Lower lobe of right lung (tissue), 2 donors: ENCODE results near the gene CLN6. TPM values are rescaled to one million over a fixed set of nuclear protein-coding genes. Genes with fewer than 3 reads are reported as not detected.

Experiments
- ATAC-seq, 2 donors: fragments of 200-7000 bp; cut with Tn5 transposase; one replicate each; pipeline ENCODE4 v1.9.1; 2020 to 2022; ENCODE audit warnings: mild to moderate bottlenecking in 2 of 2, moderate library complexity in 2 of 2
- DNase-seq: peaks from one replicate; pipeline ENCODE4 v3.0.0-alpha.2; 2020
- H3K27ac ChIP-seq: fragments of 200-600 bp; one replicate; pipeline ENCODE4 v1.8.0; 2022
- H3K27me3 ChIP-seq: fragments of 200-600 bp; one replicate; pipeline ENCODE4 v1.8.0; 2022; ENCODE audit warnings: low read depth
- H3K36me3 ChIP-seq: fragments of 200-600 bp; one replicate; pipeline ENCODE4 v1.8.0; 2022; ENCODE audit warnings: mild to moderate bottlenecking
- H3K4me1 ChIP-seq: fragments of 200-600 bp; one replicate; pipeline ENCODE4 v1.8.0; 2022
- H3K4me3 ChIP-seq: fragments of 200-600 bp; one replicate; pipeline ENCODE4 v1.8.0; 2022; ENCODE audit warnings: mild to moderate bottlenecking
- H3K9me3 ChIP-seq: fragments of 200-600 bp; one replicate; pipeline ENCODE4 v1.8.0; 2022
- intact Hi-C: fragments of 100-400 bp; cut with DNase I; formaldehyde crosslinking; loops from one replicate; pipeline ENCODE4 v1.11.0; 2022
- total RNA-seq: library from RNA; stranded (reverse); fragmentation: NEBNext Ultra II Directional; extraction: Animal tissue kit (Norgen Biotek cat#: 25700); gene quantifications from one replicate; pipeline ENCODE4 v1.2.1, GENCODE V29; 2021
- TF ChIP-seq, protein P1 (sequence below): fragments of 200-600 bp; IDR thresholded peaks from one replicate; pipeline ENCODE4 v1.8.0; 2022; ENCODE audit warnings: antibody characterized with exemption, mild to moderate bottlenecking
- donor health status: DM: no; HTN: yes; CAD: no; lungs with severe emphysema.

Gene CLN6
- total RNA-seq, 1 donor from 2014 or later, result 37.9 TPM

DNA sequence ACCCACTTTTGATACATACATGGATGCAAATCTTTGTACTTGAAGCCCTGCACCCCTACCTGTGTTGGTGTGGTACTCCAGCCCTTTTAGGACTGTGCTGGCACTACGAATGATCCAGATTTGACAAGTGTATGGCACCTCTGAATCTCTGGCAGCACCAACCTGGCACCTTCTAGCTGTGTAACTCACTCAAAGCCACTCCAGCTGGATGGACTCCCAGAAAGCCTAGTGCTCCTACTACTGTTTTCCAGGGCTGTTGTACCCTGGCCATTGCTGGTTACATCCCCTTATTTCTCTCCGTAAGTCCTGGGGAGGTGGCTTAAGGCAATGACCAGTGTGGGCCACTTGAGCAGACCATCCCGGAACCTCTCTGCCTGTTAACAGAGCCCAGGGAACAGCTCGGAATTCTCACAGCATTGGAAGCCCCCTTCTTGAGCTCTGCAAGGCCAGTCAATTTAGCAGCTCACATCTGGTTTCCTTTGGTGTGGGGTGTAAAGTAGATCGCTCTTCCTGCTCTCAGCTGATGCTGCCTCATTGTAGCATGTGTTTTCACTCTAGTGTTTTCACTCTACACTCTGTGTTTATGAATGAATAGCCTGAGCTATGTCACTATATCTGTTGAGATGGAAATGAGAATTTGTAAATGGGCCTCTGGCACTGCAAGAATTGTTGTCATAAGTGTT, 36.6 kb downstream of the CLN6 start:
- TF ChIP-seq, protein P1, sequence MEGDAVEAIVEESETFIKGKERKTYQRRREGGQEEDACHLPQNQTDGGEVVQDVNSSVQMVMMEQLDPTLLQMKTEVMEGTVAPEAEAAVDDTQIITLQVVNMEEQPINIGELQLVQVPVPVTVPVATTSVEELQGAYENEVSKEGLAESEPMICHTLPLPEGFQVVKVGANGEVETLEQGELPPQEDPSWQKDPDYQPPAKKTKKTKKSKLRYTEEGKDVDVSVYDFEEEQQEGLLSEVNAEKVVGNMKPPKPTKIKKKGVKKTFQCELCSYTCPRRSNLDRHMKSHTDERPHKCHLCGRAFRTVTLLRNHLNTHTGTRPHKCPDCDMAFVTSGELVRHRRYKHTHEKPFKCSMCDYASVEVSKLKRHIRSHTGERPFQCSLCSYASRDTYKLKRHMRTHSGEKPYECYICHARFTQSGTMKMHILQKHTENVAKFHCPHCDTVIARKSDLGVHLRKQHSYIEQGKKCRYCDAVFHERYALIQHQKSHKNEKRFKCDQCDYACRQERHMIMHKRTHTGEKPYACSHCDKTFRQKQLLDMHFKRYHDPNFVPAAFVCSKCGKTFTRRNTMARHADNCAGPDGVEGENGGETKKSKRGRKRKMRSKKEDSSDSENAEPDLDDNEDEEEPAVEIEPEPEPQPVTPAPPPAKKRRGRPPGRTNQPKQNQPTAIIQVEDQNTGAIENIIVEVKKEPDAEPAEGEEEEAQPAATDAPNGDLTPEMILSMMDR, result no peak
- Histone ChIP-seq H3K27ac (no peak overlapping the region), H3K27me3 (no peaks in the 10 kb centered on the region), H3K4me3 (no peak overlapping the region), H3K9me3 (no peaks in the 10 kb centered on the region), H3K36me3 (peaks cover 54% of the 10 kb centered on the region), H3K4me1 (peaks cover 7% of the 10 kb centered on the region)
- DNase-seq (no peak), ATAC-seq (peak in 1 of 2 donors; percentile 11)
- intact Hi-C loops, result no loop called here

GRCh38 chr15:68192117-68192516, 37.4 kb downstream of the CLN6 start:
- H3K27me3 ChIP-seq, result no peaks in the 10 kb centered on the region
- H3K4me1 ChIP-seq, result peaks cover 13% of the 10 kb centered on the region
- intact Hi-C loops, result no loop called here
- ATAC-seq (no peak), DNase-seq (no peak)
- no peaks in the 10 kb centered on the region for H3K9me3 ChIP-seq
- no peak overlapping the region for H3K27ac ChIP-seq
- H3K36me3 ChIP-seq, result peaks cover 62% of the 10 kb centered on the region
- TF ChIP-seq, protein P1, result no peak
- no peak overlapping the region for H3K4me3 ChIP-seq

- TF ChIP-seq, protein P1, result no peak
- H3K4me1 ChIP-seq, result peaks cover 18% of the 10 kb centered on the region
- H3K9me3 ChIP-seq, result no peaks in the 10 kb centered on the region
- intact Hi-C loops, result no loop called here
- H3K4me3 ChIP-seq, result no peak overlapping the region
- no peak overlapping the region for H3K27ac ChIP-seq
- H3K27me3 ChIP-seq, result no peaks in the 10 kb centered on the region
- DNase-seq, result no peak
- peak in 1 of 2 donors; percentile 28 for ATAC-seq
- peaks cover 67% of the 10 kb centered on the region for H3K36me3 ChIP-seq
These were observed 38.0 kb downstream of the CLN6 start for GRCh38 chr15:68191555-68191954.

DNA sequence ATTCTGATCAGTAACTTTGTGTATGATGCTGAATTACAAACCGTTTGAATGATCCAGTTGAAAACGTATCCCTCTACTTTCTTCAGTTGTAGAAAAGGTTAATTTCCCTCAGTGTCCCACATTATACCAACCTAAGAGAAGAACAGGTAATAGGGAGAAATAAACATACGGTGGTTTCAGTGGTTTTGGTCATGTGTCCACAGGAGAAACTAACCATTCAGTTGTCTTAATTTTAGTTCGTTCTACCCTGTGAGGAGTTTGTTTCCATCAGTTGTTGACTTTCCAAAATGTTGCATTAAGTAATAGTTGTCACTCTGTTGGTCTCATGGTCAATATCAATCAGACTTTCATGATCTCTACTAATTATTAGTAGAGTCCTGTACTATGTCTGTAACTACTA, 39.5 kb downstream of the CLN6 start:
- ATAC-seq (no peak), DNase-seq (no peak)
- intact Hi-C loops, result no loop called here
- Histone ChIP-seq H3K4me3 (no peak overlapping the region), H3K36me3 (peaks cover 82% of the 10 kb centered on the region), H3K27me3 (no peaks in the 10 kb centered on the region), H3K4me1 (peaks cover 20% of the 10 kb centered on the region), H3K27ac (no peak overlapping the region), H3K9me3 (no peaks in the 10 kb centered on the region)
- TF ChIP-seq, protein P1, result no peak

DNA sequence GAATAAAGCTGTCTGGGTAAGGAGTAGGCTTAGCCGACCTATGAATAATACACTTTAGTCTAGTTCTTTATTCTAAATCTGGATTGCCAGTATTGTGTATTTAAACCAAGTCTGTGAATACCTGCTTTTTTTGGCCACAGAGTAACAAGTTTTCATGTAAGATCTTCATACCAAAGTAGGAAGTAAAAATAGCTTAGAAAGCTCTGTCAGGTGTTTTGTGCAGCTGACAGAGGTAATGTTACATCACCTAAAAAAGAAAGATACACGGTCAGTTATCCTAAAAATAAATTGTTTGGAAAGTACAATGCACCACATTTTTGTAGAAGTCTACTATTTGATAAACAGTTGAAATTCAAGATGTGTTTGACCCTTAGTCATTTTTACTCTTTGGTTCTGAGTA, 40.9 kb downstream of the CLN6 start:
- intact Hi-C loops, result no loop called here
- peaks cover 20% of the 10 kb centered on the region for H3K4me1 ChIP-seq
- H3K36me3 ChIP-seq, result peaks cover 89% of the 10 kb centered on the region

More for the DNA sequence above, 40.9 kb downstream of the CLN6 start:
- DNase-seq, result no peak
- Histone ChIP-seq H3K27me3 (no peaks in the 10 kb centered on the region), H3K9me3 (no peaks in the 10 kb centered on the region), H3K27ac (peak overlapping the region; percentile 3), H3K4me3 (no peak overlapping the region)
- TF ChIP-seq, protein P1, result no peak
- no peak for ATAC-seq
